OCI-LY3 (cell line): ENCODE results near the gene BABAM2.

Experiments
- CTCF ChIP-seq: fragments of 200-600, 300-600 bp; sonication (generic); IDR thresholded peaks from 2 replicates; pipeline ENCODE4 v1.5.1; 2014; ENCODE audit warnings: antibody characterized with exemption, low read length, low read depth
- EZH2phosphoT487 ChIP-seq: fragments of 200-600 bp; shearing (Covaris generic); IDR thresholded peaks from 2 replicates; pipeline ENCODE4 v1.6.1; 2018; ENCODE audit warnings: antibody characterized with exemption, mixed run types, low read depth

DNA sequence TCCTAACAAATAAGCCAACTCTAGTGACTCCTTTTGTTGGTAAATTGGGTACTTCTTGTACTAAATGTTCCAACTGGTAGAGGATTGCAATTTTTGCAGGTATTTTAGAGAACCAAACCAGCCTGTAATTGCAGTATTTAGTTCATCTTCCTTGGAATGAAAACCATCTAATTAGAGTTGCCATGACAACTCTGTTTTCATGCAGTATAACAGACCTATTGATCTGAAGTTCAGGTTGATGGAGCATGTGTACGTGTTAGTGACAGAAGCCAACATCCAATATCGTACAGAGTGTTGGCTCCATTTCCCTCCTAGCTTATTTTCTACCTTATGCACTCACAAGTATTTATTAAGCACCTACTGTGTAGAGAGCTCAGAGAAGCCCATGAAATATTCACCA lies 325.8 kb downstream of the BABAM2 start:
- TF ChIP-seq CTCF (no peak), EZH2phosphoT487 (no peak)
